NCI-H2227 (cell line): ENCODE results near the gene STAB2.
"Not testable (repeated sequence)": the region's sequence is repeated elsewhere in the genome, so short reads cannot be mapped to it uniquely, and the experiment has no call there.

Source experiments
- DNase-seq: peaks from one replicate; lab custom pipeline; 2025; ENCODE audit not compliant: unreplicated experiment; lab: John Stamatoyannopoulos, UW

STAB2 gene

GRCh38 chr12:103652808-103653207 is 65.7 kb downstream of the STAB2 start:
- no peak for DNase-seq

- not testable (repeated sequence) for DNase-seq
Measured at GRCh38 chr12:103653568-103654173, 66.6 kb downstream of the STAB2 start.

- no peak for DNase-seq
Measured at GRCh38 chr12:103654816-103655215, 67.7 kb downstream of the STAB2 start.

GRCh38 chr12:103656291-103656690 is 69.2 kb downstream of the STAB2 start:
- no peak for DNase-seq

- no peak for DNase-seq
Measured at GRCh38 chr12:103657331-103657730, 70.3 kb downstream of the STAB2 start.

GRCh38 chr12:103664626-103665025 is 77.6 kb downstream of the STAB2 start:
- no peak for DNase-seq

GRCh38 chr12:103665971-103666370 is 78.9 kb downstream of the STAB2 start:
- no peak for DNase-seq

- no peak for DNase-seq
Measured at GRCh38 chr12:103667125-103667524, 80.1 kb downstream of the STAB2 start.

- DNase-seq: no peak
Measured at GRCh38 chr12:103668520-103668919, 81.4 kb downstream of the STAB2 start.

- DNase-seq: no peak
Measured at GRCh38 chr12:103671367-103671766, 84.3 kb downstream of the STAB2 start.

- DNase-seq: no peak
Measured at GRCh38 chr12:103672401-103673119, 85.5 kb downstream of the STAB2 start.

GRCh38 chr12:103673487-103673886 is 86.4 kb downstream of the STAB2 start:
- DNase-seq: no peak

- DNase-seq: no peak
Measured at GRCh38 chr12:103673891-103674375, 86.9 kb downstream of the STAB2 start.

GRCh38 chr12:103676893-103677292 is 89.8 kb downstream of the STAB2 start:
- peak; percentile 7 for DNase-seq

- DNase-seq: no peak
Measured at GRCh38 chr12:103677341-103677740, 90.3 kb downstream of the STAB2 start.

- DNase-seq: no peak
Measured at GRCh38 chr12:103677905-103678304, 90.8 kb downstream of the STAB2 start.

GRCh38 chr12:103679421-103680170 is 92.5 kb downstream of the STAB2 start:
- no peak for DNase-seq

GRCh38 chr12:103680591-103681141 is 93.6 kb downstream of the STAB2 start:
- peak; percentile 79 for DNase-seq

- no peak for DNase-seq
Measured at GRCh38 chr12:103686026-103686425, 99.0 kb downstream of the STAB2 start.

GRCh38 chr12:103687253-103687652 is 100.2 kb downstream of the STAB2 start:
- no peak for DNase-seq

GRCh38 chr12:103688376-103689063 is 101.4 kb downstream of the STAB2 start:
- no peak for DNase-seq
